HepG2 (cell line): ENCODE data around the gene TBC1D16. TPM values are rescaled to one million over a fixed set of nuclear protein-coding genes. Genes with fewer than 3 reads are reported as not detected.
A peak's percentile ranks its signal among the peaks of the same experiment; 100 is the strongest.

Experiments used
- AGO2 ChIP-seq: fragments of 200-400 bp; formaldehyde crosslinking; optimal IDR thresholded peaks from 2 replicates; pipeline ENCODE3; 2017; ENCODE audit warnings: mild to moderate bottlenecking, low read depth, low read length, moderate library complexity
- CREM ChIP-seq, 2 experiments: sonication (generic) in 1 of 2; formaldehyde crosslinking in 1 of 2; IDR thresholded peaks; 2 replicates each; pipeline versions ENCODE4 v1.4.0 to v1.6.1; 2016 to 2020; ENCODE audit warnings: antibody characterized with exemption in 1 of 2, mild to moderate bottlenecking in 1 of 2, missing genetic modification reagents in 1 of 2
- EED ChIP-seq: sonication (generic); formaldehyde crosslinking; IDR thresholded peaks from 2 replicates; pipeline ENCODE4 v1.5.0; 2020; ENCODE audit warnings: mild to moderate bottlenecking, missing genetic modification reagents
- GPN1 ChIP-seq: sonication (generic); formaldehyde crosslinking; IDR thresholded peaks from 2 replicates; pipeline ENCODE4 v1.5.1; 2020; ENCODE audit warnings: missing genetic modification reagents, borderline replicate concordance
- HMGXB4 ChIP-seq, 2 experiments: sonication (generic) in 1 of 2; formaldehyde crosslinking in 1 of 2; IDR thresholded peaks; 2 replicates each; pipeline versions ENCODE4 v1.4.0 to v1.6.1; 2018 to 2020; ENCODE audit warnings: missing genetic modification reagents in 2 of 2, borderline replicate concordance in 1 of 2, low read depth in 1 of 2, mild to moderate bottlenecking in 1 of 2, missing biosample characterization in 1 of 2
- MEIS1 ChIP-seq: sonication (generic); formaldehyde crosslinking; IDR thresholded peaks from 2 replicates; pipeline ENCODE4 v1.9.0; 2021; ENCODE audit warnings: mild to moderate bottlenecking, missing genetic modification reagents, moderate library complexity, borderline replicate concordance
- MTA1 ChIP-seq: sonication (generic); formaldehyde crosslinking; IDR thresholded peaks from 2 replicates; pipeline ENCODE4 v1.4.0; 2020; ENCODE audit warnings: missing genetic modification reagents, mild to moderate bottlenecking, borderline replicate concordance
- MTF2 ChIP-seq: sonication (generic); formaldehyde crosslinking; IDR thresholded peaks from 2 replicates; pipeline ENCODE4 v1.5.0; 2020; ENCODE audit warnings: missing genetic modification reagents, borderline replicate concordance
- NCOA1 ChIP-seq: sonication (generic); formaldehyde crosslinking; IDR thresholded peaks from 2 replicates; pipeline ENCODE4 v1.9.0; 2021; ENCODE audit warnings: missing genetic modification reagents
- POLR2G ChIP-seq: fragments of 200-400 bp; formaldehyde crosslinking; IDR thresholded peaks from 2 replicates; pipeline ENCODE4 v1.6.1; 2018; ENCODE audit warnings: mild to moderate bottlenecking, low read depth, low read length, moderate library complexity
- RXRA ChIP-seq: sonication (generic); formaldehyde crosslinking; IDR thresholded peaks from 2 replicates; pipeline ENCODE4 v1.5.1; 2020; ENCODE audit warnings: missing genetic modification reagents
- SAP130 ChIP-seq: IDR thresholded peaks from 2 replicates; pipeline ENCODE4 v1.6.1; 2016; ENCODE audit warnings: low read depth
- ZFX ChIP-seq: sonication (generic); formaldehyde crosslinking; IDR thresholded peaks from 2 replicates; pipeline ENCODE4 v1.4.0; 2020; ENCODE audit warnings: mild to moderate bottlenecking, low read depth, missing genetic modification reagents, moderate library complexity
- ZKSCAN8 ChIP-seq: IDR thresholded peaks from 2 replicates; pipeline ENCODE4 v1.6.1; 2016; ENCODE audit warnings: borderline replicate concordance, missing genetic modification reagents, missing compliant biosample characterization
- ZNF232 ChIP-seq: sonication (generic); formaldehyde crosslinking; IDR thresholded peaks from 2 replicates; pipeline ENCODE4 v1.4.0; 2020; ENCODE audit warnings: missing genetic modification reagents, borderline replicate concordance
- ZNF549 ChIP-seq: sonication (generic); formaldehyde crosslinking; IDR thresholded peaks from 2 replicates; pipeline ENCODE4 v1.5.0; 2020; ENCODE audit warnings: missing genetic modification reagents
- ZNF788 ChIP-seq: sonication (generic); formaldehyde crosslinking; IDR thresholded peaks from 2 replicates; pipeline ENCODE4 v1.5.0; 2020; ENCODE audit warnings: mild to moderate bottlenecking, missing genetic modification reagents, borderline replicate concordance
- polyA plus RNA-seq, 8 experiments: library from polyadenylated mRNA; depleted of rRNA in 3 of 8; stranded (reverse) in 7 of 8; unstranded in 1 of 8; fragments of >200 nt; fragmentation: Illumina TruSeq in 4 of 8; extraction: Trizol in 4 of 8; gene quantifications; 2 replicates each; pipeline versions ENCODE4 v1.2.1 to v1.2.3, GENCODE V29; 2011 to 2016; ENCODE audit warnings: low read depth in 4 of 8, missing spikeins in 1 of 8, mixed read lengths in 1 of 8; ENCODE audit not compliant: insufficient read depth in 1 of 8
- total RNA-seq, 5 experiments: library from RNA; depleted of rRNA; stranded (reverse); fragments of >200 nt; fragmentation: Illumina TruSeq; extraction: Trizol; gene quantifications; 2 replicates each; pipeline ENCODE4 v1.2.3, GENCODE V29; 2016; ENCODE audit warnings: low read depth in 1 of 5
- TF ChIP-seq, protein P1 (sequence below): fragments of 450-650 bp; IDR thresholded peaks from 2 replicates; pipeline ENCODE4 v1.6.1; 2017
- TF ChIP-seq, protein P2 (sequence below): sonication (generic); formaldehyde crosslinking; IDR thresholded peaks from 2 replicates; pipeline ENCODE4 v1.5.0; 2020; ENCODE audit warnings: missing genetic modification reagents
- TF ChIP-seq, protein P3 (sequence below): sonication (generic); formaldehyde crosslinking; IDR thresholded peaks from 2 replicates; pipeline ENCODE4 v1.4.0; 2020; ENCODE audit warnings: mild to moderate bottlenecking, missing genetic modification reagents
- TF ChIP-seq, protein P4 (sequence below): sonication (generic); formaldehyde crosslinking; IDR thresholded peaks from 2 replicates; pipeline ENCODE4 v1.5.0; 2020; ENCODE audit warnings: missing genetic modification reagents

TBC1D16 gene
- total and polyA plus RNA-seq, 2 of the 13 experiments (the other 11 are each of a cell fraction or from before 2014, with no cell fraction given): 14.9 to 24.9 TPM

- peak; percentile 49; the same call in 1 of the 2 replicates for TF ChIP-seq MTA1 (CRISPR knock-in tag)
- TF ChIP-seq POLR2G: peak; percentile 49; the same call in 1 of the 2 replicates
- no peak; the same call in 1 of the 2 replicates for TF ChIP-seq CREM (IDR thresholded peaks at IDR 0.05)
- TF ChIP-seq CREM (CRISPR knock-in tag; IDR thresholded peaks at IDR 0.05): no peak
- peak; percentile 67 for TF ChIP-seq SAP130
- TF ChIP-seq HMGXB4 (CRISPR knock-in tag; IDR thresholded peaks at IDR 0.05; ENCODE audit: borderline replicate concordance in 1 of 2, low read depth in 1 of 2): 0 out of 4 replicates have a peak, but pooled peaks of 1 of the 2 experiments have one; percentile 25
- TF ChIP-seq, protein P1, sequence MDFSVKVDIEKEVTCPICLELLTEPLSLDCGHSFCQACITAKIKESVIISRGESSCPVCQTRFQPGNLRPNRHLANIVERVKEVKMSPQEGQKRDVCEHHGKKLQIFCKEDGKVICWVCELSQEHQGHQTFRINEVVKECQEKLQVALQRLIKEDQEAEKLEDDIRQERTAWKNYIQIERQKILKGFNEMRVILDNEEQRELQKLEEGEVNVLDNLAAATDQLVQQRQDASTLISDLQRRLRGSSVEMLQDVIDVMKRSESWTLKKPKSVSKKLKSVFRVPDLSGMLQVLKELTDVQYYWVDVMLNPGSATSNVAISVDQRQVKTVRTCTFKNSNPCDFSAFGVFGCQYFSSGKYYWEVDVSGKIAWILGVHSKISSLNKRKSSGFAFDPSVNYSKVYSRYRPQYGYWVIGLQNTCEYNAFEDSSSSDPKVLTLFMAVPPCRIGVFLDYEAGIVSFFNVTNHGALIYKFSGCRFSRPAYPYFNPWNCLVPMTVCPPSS: no peak
- TF ChIP-seq ZFX (CRISPR knock-in tag): peak; percentile 52
- TF ChIP-seq NCOA1 (CRISPR knock-in tag): 0 out of 2 replicates have a peak, but pooled peaks have one; percentile 71
- 0 out of 2 replicates have a peak, but pooled peaks have one; percentile 24 for TF ChIP-seq ZKSCAN8 (CRISPR knock-in tag)
- no peak for TF ChIP-seq ZNF232 (CRISPR knock-in tag)
- peak; percentile 48 for TF ChIP-seq AGO2
- TF ChIP-seq GPN1 (CRISPR knock-in tag): no peak
- TF ChIP-seq MTF2: no peak
- TF ChIP-seq EED (CRISPR knock-in tag): peak; percentile 51; the same call in 1 of the 2 replicates
- peak; percentile 86 for TF ChIP-seq RXRA (CRISPR knock-in tag)
- TF ChIP-seq ZNF788 (CRISPR knock-in tag): peak; percentile 84; the same call in 1 of the 2 replicates
- TF ChIP-seq, protein P2, sequence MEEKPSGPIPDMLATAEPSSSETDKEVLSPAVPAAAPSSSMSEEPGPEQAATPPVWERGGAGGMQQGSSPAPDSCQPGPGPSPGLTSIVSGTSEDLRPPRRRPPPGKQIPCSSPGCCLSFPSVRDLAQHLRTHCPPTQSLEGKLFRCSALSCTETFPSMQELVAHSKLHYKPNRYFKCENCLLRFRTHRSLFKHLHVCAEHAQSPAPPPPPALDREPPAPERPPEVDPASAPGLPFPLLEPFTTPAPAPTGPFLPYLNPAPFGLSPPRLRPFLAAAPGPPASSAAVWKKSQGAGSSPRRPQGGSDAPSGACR (CRISPR knock-in tag): 0 out of 2 replicates have a peak, but pooled peaks have one; percentile 60
- TF ChIP-seq ZNF549: 0 out of 2 replicates have a peak, but pooled peaks have one; percentile 77
- TF ChIP-seq, protein P3, sequence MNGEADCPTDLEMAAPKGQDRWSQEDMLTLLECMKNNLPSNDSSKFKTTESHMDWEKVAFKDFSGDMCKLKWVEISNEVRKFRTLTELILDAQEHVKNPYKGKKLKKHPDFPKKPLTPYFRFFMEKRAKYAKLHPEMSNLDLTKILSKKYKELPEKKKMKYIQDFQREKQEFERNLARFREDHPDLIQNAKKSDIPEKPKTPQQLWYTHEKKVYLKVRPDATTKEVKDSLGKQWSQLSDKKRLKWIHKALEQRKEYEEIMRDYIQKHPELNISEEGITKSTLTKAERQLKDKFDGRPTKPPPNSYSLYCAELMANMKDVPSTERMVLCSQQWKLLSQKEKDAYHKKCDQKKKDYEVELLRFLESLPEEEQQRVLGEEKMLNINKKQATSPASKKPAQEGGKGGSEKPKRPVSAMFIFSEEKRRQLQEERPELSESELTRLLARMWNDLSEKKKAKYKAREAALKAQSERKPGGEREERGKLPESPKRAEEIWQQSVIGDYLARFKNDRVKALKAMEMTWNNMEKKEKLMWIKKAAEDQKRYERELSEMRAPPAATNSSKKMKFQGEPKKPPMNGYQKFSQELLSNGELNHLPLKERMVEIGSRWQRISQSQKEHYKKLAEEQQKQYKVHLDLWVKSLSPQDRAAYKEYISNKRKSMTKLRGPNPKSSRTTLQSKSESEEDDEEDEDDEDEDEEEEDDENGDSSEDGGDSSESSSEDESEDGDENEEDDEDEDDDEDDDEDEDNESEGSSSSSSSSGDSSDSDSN (CRISPR knock-in tag): peak; percentile 24; the same call in 1 of the 2 replicates
- no peak for TF ChIP-seq MEIS1 (CRISPR knock-in tag)
- TF ChIP-seq, protein P4, sequence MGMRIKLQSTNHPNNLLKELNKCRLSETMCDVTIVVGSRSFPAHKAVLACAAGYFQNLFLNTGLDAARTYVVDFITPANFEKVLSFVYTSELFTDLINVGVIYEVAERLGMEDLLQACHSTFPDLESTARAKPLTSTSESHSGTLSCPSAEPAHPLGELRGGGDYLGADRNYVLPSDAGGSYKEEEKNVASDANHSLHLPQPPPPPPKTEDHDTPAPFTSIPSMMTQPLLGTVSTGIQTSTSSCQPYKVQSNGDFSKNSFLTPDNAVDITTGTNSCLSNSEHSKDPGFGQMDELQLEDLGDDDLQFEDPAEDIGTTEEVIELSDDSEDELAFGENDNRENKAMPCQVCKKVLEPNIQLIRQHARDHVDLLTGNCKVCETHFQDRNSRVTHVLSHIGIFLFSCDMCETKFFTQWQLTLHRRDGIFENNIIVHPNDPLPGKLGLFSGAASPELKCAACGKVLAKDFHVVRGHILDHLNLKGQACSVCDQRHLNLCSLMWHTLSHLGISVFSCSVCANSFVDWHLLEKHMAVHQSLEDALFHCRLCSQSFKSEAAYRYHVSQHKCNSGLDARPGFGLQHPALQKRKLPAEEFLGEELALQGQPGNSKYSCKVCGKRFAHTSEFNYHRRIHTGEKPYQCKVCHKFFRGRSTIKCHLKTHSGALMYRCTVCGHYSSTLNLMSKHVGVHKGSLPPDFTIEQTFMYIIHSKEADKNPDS: no peak
Observed at GRCh38 chr17:79931817-79932309, 103.8 kb downstream of the TBC1D16 start (continued).
